HL-60 (cell line): ENCODE measurements around the gene ATP11A.

Experiments used
- CTCF ChIP-seq: IDR thresholded peaks from one replicate; pipeline ENCODE4 v1.5.1; 2011; ENCODE audit warnings: low read length, control low read depth, inconsistent platforms; ENCODE audit not compliant: insufficient read depth
- POLR2AphosphoS5 ChIP-seq: IDR thresholded peaks from 2 replicates; pipeline ENCODE4 v1.6.1; 2012; ENCODE audit warnings: low read depth
- REST ChIP-seq: IDR thresholded peaks from 2 replicates; pipeline ENCODE4 v1.6.1; 2012; ENCODE audit warnings: low read depth; ENCODE audit not compliant: insufficient replicate concordance

- no peak for TF ChIP-seq POLR2AphosphoS5
- TF ChIP-seq CTCF, result no peak
- no peak for TF ChIP-seq REST
Observed at GRCh38 chr13:112774448-112774792, 84.6 kb downstream of the ATP11A start.
